Endodermal cell (in vitro differentiated cells): ENCODE results near the gene ADAMTS2. TPM values are rescaled to one million over a fixed set of nuclear protein-coding genes. Genes with fewer than 3 reads are reported as not detected.

Source experiments
- DNase-seq: peaks from one replicate; pipeline ENCODE4 v3.0.0-alpha.2; 2017
- H3K27ac ChIP-seq: 2 replicates; pipeline ENCODE4 v1.5.1; 2013; ENCODE audit warnings: mild to moderate bottlenecking, low read depth, low read length, moderate library complexity
- H3K27me3 ChIP-seq: 2 replicates; pipeline ENCODE4 v1.6.1; 2013; ENCODE audit warnings: mild to moderate bottlenecking, low read length, moderate library complexity; ENCODE audit not compliant: insufficient read depth, control insufficient read depth, poor library complexity, severe bottlenecking
- H3K36me3 ChIP-seq: 2 replicates; pipeline ENCODE4 v1.7.0; 2013; ENCODE audit warnings: mild to moderate bottlenecking, low read length, moderate library complexity; ENCODE audit not compliant: control insufficient read depth, insufficient read depth
- H3K4me1 ChIP-seq: one replicate; pipeline ENCODE4 v1.7.0; 2013; ENCODE audit warnings: low read length; ENCODE audit not compliant: control insufficient read depth, insufficient read depth
- H3K4me3 ChIP-seq: 2 replicates; pipeline ENCODE4 v1.5.1; 2013; ENCODE audit warnings: mild to moderate bottlenecking, low read length, moderate library complexity
- H3K9ac ChIP-seq: 2 replicates; pipeline ENCODE4 v1.6.1; 2013; ENCODE audit warnings: mild to moderate bottlenecking, low read length, moderate library complexity; ENCODE audit not compliant: poor library complexity, severe bottlenecking; ENCODE audit errors: extremely low read depth
- H3K9me3 ChIP-seq: 2 replicates; pipeline ENCODE4 v1.6.1; 2013; ENCODE audit warnings: mild to moderate bottlenecking, low read length, moderate library complexity; ENCODE audit not compliant: control insufficient read depth
- H3K27ac Mint-ChIP-seq: 2 replicates; pipeline ENCODE4 v1.8.0; 2020; ENCODE audit warnings: mixed read lengths
- H3K27me3 Mint-ChIP-seq: 2 replicates; pipeline ENCODE4 v1.8.0; 2021; ENCODE audit warnings: mild to moderate bottlenecking, mixed read lengths; ENCODE audit not compliant: insufficient read depth
- H3K36me3 Mint-ChIP-seq: 2 replicates; pipeline ENCODE4 v1.8.0; 2020; ENCODE audit warnings: low read depth, mixed read lengths
- H3K4me1 Mint-ChIP-seq: 2 replicates; pipeline ENCODE4 v1.8.0; 2020; ENCODE audit warnings: mixed read lengths
- H3K4me3 Mint-ChIP-seq: 2 replicates; pipeline ENCODE4 v1.8.0; 2020; ENCODE audit warnings: mild to moderate bottlenecking, moderate library complexity, mixed read lengths
- H3K9me3 Mint-ChIP-seq: 2 replicates; pipeline ENCODE4 v1.8.0; 2020; ENCODE audit warnings: mild to moderate bottlenecking, mixed read lengths
- CTCF ChIP-seq: fragments of 200-600 bp; sonication (generic); conservative IDR thresholded peaks from 2 replicates; pipeline ENCODE4 v1.5.0; 2021; ENCODE audit warnings: antibody characterized with exemption, mild to moderate bottlenecking
- WGBS, 2 experiments: methylation state at CpG; one replicate each; pipeline versions ENCODE4 v1.1.5 to v1.1.7; 2013; ENCODE audit warnings: missing lambda C conversion rate in 2 of 2, mixed read lengths in 1 of 2; ENCODE audit not compliant: insufficient coverage in 1 of 2, insufficient read length in 1 of 2; 5-methylcytosine and 5-hydroxymethylcytosine counted together
- total RNA-seq, 2 donors: library from RNA; stranded (reverse); fragmentation: NEBNext Ultra II Directional in 1 of 2; extraction: Animal tissue kit (Norgen Biotek cat#: 25700) in 1 of 2; gene quantifications; 2 replicates in 1 of 2; 3 replicates in 1 of 2; pipeline ENCODE4 v1.2.1, GENCODE V29; 2021

Gene ADAMTS2
- total RNA-seq, 2 donors from 2014 or later, result 1.2 to 2.6 TPM

GRCh38 chr5:179374506-179375235, 29.4 kb upstream of the ADAMTS2 start:
- no peak overlapping the region for H3K4me3 Mint-ChIP-seq
- H3K36me3 Mint-ChIP-seq, result no peaks in the 10 kb centered on the region
- Histone ChIP-seq H3K4me3 (no peak overlapping the region), H3K27ac (no peak overlapping the region), H3K9me3 (no peaks in the 10 kb centered on the region), H3K4me1 (no peaks in the 10 kb centered on the region), H3K27me3 (no peaks in the 10 kb centered on the region), H3K9ac (no peak overlapping the region), H3K36me3 (no peaks in the 10 kb centered on the region)
- no peak for DNase-seq
- no peak for TF ChIP-seq CTCF
- H3K27me3 Mint-ChIP-seq, result peaks cover 2% of the 10 kb centered on the region
- H3K27ac Mint-ChIP-seq, result peak overlapping the region; percentile 26
- no peaks in the 10 kb centered on the region for H3K4me1 Mint-ChIP-seq
- H3K9me3 Mint-ChIP-seq, result peaks cover 5% of the 10 kb centered on the region
- WGBS, 2 experiments, result 91 to 95% methylated on average over 26 to 31 of the region's 31 CpGs

DNA sequence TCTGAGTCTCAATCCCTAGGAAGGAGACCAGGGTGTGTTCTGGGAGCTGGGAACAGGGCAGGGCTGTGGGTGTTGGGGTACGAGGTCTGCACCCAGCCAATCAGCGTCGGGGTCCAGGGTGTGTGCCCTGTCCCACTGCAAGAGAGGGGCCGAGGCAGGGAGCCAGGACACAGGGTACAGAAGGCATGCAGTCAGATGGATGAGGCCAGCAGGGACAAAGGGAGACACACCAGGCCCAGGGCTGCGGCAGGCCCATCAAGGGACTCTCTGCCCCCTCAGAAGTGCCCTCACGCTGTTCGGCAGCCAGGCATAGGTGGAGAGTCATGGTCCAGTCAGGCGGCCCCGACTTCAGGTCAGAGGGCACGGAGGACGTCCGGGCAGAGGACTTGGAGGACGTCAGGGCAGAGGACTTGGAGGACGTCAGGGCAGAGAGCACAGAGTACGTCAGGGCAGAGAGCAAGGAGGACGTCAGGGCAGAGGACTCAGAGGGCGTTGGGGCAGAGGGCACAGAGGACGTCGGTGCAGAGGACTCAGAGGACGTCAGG, 28.8 kb upstream of the ADAMTS2 start:
- H3K4me1 ChIP-seq, result no peaks in the 10 kb centered on the region
- H3K4me3 ChIP-seq, result no peak overlapping the region
- no peak overlapping the region for H3K9ac ChIP-seq
- Mint-ChIP-seq H3K27ac (no peak overlapping the region), H3K9me3 (peaks cover 5% of the 10 kb centered on the region), H3K27me3 (peaks cover 2% of the 10 kb centered on the region), H3K4me3 (no peak overlapping the region), H3K4me1 (no peaks in the 10 kb centered on the region), H3K36me3 (no peaks in the 10 kb centered on the region)
- no peaks in the 10 kb centered on the region for H3K9me3 ChIP-seq
- H3K36me3 ChIP-seq, result no peaks in the 10 kb centered on the region
- no peak for TF ChIP-seq CTCF
- WGBS, 2 experiments, result 85 to 94% methylated on average over 10 to 20 of the region's 20 CpGs
- DNase-seq, result peak; percentile 28
- H3K27me3 ChIP-seq, result no peaks in the 10 kb centered on the region
- H3K27ac ChIP-seq, result no peak overlapping the region

- Mint-ChIP-seq H3K9me3 (peaks cover 5% of the 10 kb centered on the region), H3K36me3 (no peaks in the 10 kb centered on the region), H3K27me3 (no peaks in the 10 kb centered on the region), H3K27ac (no peak overlapping the region), H3K4me1 (no peaks in the 10 kb centered on the region), H3K4me3 (no peak overlapping the region)
- Histone ChIP-seq H3K36me3 (no peaks in the 10 kb centered on the region), H3K27ac (no peak overlapping the region), H3K4me1 (no peaks in the 10 kb centered on the region), H3K4me3 (no peak overlapping the region), H3K9ac (no peak overlapping the region), H3K9me3 (no peaks in the 10 kb centered on the region), H3K27me3 (no peaks in the 10 kb centered on the region)
- WGBS, 2 experiments, result 88 to 92% methylated on average over 20 to 26 of the region's 26 CpGs
- peak; percentile 60 for DNase-seq
- TF ChIP-seq CTCF, result no peak
Measured at GRCh38 chr5:179373101-179373934, 28.1 kb upstream of the ADAMTS2 start.
